ENCODE measurements around the gene FAM151A.

Gene FAM151A

GRCh38 chr1:54611621-54612020, 11.7 kb downstream of the FAM151A start:
- DNase-seq (ENCODE audit: low read depth), result no peak
- TF ChIP-seq CTCF (IDR thresholded peaks at IDR 0.05; ENCODE audit: low read depth, low read length, missing control alignments), result no peak
- H3K4me3 ChIP-seq (ENCODE audit: low read depth, low read length), result no peak overlapping the region

GRCh38 chr1:54610601-54611580, 12.4 kb downstream of the FAM151A start:
- no peak for TF ChIP-seq CTCF (IDR thresholded peaks at IDR 0.05; ENCODE audit: low read depth, low read length, missing control alignments)
- no peak overlapping the region for H3K4me3 ChIP-seq (ENCODE audit: low read depth, low read length)
- DNase-seq (ENCODE audit: low read depth), result no peak

GRCh38 chr1:54610048-54610447, 13.3 kb downstream of the FAM151A start:
- no peak overlapping the region for H3K4me3 ChIP-seq (ENCODE audit: low read depth, low read length)
- no peak for DNase-seq (ENCODE audit: low read depth)
- no peak for TF ChIP-seq CTCF (IDR thresholded peaks at IDR 0.05; ENCODE audit: low read depth, low read length, missing control alignments)

GRCh38 chr1:54609301-54609921, 13.9 kb downstream of the FAM151A start:
- DNase-seq (ENCODE audit: low read depth), result no peak
- TF ChIP-seq CTCF (IDR thresholded peaks at IDR 0.05; ENCODE audit: low read depth, low read length, missing control alignments), result no peak
- H3K4me3 ChIP-seq (ENCODE audit: low read depth, low read length), result no peak overlapping the region

GRCh38 chr1:54608566-54609230, 14.6 kb downstream of the FAM151A start:
- no peak for TF ChIP-seq CTCF (IDR thresholded peaks at IDR 0.05; ENCODE audit: low read depth, low read length, missing control alignments)
- H3K4me3 ChIP-seq (ENCODE audit: low read depth, low read length), result no peak overlapping the region

GRCh38 chr1:54607821-54608565, 15.3 kb downstream of the FAM151A start:
- no peak overlapping the region for H3K4me3 ChIP-seq (ENCODE audit: low read depth, low read length)
- DNase-seq (ENCODE audit: low read depth), result no peak
- no peak for TF ChIP-seq CTCF (IDR thresholded peaks at IDR 0.05; ENCODE audit: low read depth, low read length, missing control alignments)

More at GRCh38 chr1:54608566-54609230, 14.6 kb downstream of the FAM151A start:
- DNase-seq (ENCODE audit: low read depth), result no peak
